ENCODE measurements around the gene CFAP221.
"Not testable (repeated sequence)": the region's sequence is repeated elsewhere in the genome, so short reads cannot be mapped to it uniquely, and the experiment has no call there.

CFAP221 gene

DNA sequence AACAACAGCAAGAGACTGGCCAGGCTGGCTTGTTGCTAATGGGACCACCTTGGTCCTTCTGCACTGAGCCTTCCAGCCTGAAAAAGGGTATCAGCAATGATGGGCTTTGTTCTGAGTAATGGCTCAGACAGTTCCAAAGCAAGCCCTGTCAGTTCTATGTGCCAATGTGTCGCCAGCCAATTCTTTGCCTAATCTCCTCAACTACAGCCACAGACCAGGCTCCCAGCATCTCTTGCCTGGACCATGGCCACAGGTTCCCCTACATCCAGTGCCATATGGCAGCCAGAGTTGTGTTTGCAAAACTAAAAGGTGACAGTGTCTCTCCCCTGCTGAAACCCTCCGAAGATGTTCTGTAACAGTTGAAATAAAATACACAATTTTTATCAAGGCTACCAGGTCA lies 73.2 kb downstream of the CFAP221 start:
- TF ChIP-seq CTCF (IDR thresholded peaks at IDR 0.05; ENCODE audit: low read depth, low read length, missing control alignments) = no peak
- no peak overlapping the region for H3K4me3 ChIP-seq (ENCODE audit: low read depth, low read length)
- no peak for DNase-seq (ENCODE audit: low read depth)
- in situ Hi-C loops (cut with HindIII; ENCODE audit: low sequenced_read_pairs) = no loop called here

DNA sequence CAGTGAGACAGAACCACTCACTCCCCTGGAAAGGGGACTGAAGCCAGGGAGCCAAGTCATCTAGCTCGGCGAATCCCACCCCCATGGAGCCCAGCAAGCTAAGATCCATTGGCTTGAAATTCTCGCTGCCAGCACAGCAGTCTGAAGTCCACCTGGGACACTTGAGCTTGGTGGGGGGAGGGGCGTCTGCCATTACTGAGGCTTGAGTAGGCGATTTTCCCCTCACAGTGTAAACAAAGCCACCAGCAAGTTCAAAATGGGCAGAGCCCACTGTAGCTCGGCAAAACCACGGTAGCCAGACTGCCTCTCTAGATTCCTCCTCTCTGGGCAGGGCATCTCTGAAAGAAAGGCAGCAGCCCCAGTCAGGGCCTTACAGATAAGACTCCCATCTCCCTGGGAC lies 74.5 kb downstream of the CFAP221 start:
- DNase-seq (ENCODE audit: low read depth); H3K4me3 ChIP-seq (ENCODE audit: low read depth, low read length); in situ Hi-C loops (cut with HindIII; ENCODE audit: low sequenced_read_pairs): not testable (repeated sequence)

DNA sequence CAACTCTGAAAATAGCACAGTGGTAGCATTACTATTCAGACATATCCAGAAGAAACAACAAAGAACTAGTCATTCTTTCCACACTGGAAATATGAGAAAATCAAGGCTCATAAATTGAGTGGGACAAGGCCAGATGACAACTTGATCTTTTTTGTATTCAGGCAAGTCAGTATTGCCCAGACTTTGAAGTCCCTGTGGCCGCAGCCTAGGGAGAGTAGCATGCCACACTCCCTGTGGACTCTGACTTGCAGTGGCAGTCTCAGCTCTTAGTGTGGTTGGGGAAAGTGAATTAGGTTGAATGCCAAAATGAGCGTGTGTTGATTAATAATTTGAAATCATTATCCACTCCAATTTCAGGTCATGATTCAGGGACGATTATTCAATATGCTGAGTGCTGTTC lies 81.0 kb downstream of the CFAP221 start:
- TF ChIP-seq CTCF (IDR thresholded peaks at IDR 0.05; ENCODE audit: low read depth, low read length, missing control alignments) = no peak
- in situ Hi-C loops (cut with HindIII; ENCODE audit: low sequenced_read_pairs) = no loop called here
- DNase-seq (ENCODE audit: low read depth) = no peak
- no peak overlapping the region for H3K4me3 ChIP-seq (ENCODE audit: low read depth, low read length)

- in situ Hi-C loops (cut with HindIII; ENCODE audit: low sequenced_read_pairs) = no loop called here
- TF ChIP-seq CTCF (IDR thresholded peaks at IDR 0.05; ENCODE audit: low read depth, low read length, missing control alignments) = no peak
- no peak overlapping the region for H3K4me3 ChIP-seq (ENCODE audit: low read depth, low read length)
- no peak for DNase-seq (ENCODE audit: low read depth)
These were observed 85.1 kb downstream of the CFAP221 start for GRCh38 chr2:119629323-119629825.

GRCh38 chr2:119630121-119630520 lies 85.9 kb downstream of the CFAP221 start:
- H3K4me3 ChIP-seq (ENCODE audit: low read depth, low read length) = no peak overlapping the region
- in situ Hi-C loops (cut with HindIII; ENCODE audit: low sequenced_read_pairs) = no loop called here
- no peak for TF ChIP-seq CTCF (IDR thresholded peaks at IDR 0.05; ENCODE audit: low read depth, low read length, missing control alignments)
- no peak for DNase-seq (ENCODE audit: low read depth)

DNA sequence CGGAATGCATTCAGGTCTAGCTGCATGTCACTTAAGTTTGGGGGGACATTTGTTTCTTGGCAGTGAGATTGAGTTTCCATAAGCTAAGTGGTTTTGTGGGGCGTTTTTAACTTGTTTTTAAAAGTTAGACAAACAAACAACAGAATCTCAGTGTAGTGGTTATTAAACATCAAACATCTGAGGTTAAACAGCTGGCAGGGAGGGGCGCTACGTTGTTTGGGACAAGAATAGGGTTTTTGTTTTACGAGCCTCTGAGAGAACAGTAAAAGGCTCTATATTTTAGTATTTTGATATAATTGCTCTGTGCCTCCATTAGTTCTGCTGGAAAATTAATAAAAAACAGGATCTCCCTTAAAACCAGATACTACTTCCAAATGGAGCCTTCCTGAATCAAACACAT lies 93.1 kb downstream of the CFAP221 start:
- in situ Hi-C loops (cut with HindIII; ENCODE audit: low sequenced_read_pairs) = no loop called here
- H3K4me3 ChIP-seq (ENCODE audit: low read depth, low read length) = no peak overlapping the region
- DNase-seq (ENCODE audit: low read depth) = no peak
- no peak for TF ChIP-seq CTCF (IDR thresholded peaks at IDR 0.05; ENCODE audit: low read depth, low read length, missing control alignments)

- in situ Hi-C loops (cut with HindIII; ENCODE audit: low sequenced_read_pairs) = no loop called here
- H3K4me3 ChIP-seq (ENCODE audit: low read depth, low read length) = no peak overlapping the region
- no peak for TF ChIP-seq CTCF (IDR thresholded peaks at IDR 0.05; ENCODE audit: low read depth, low read length, missing control alignments)
- no peak for DNase-seq (ENCODE audit: low read depth)
These were observed 94.0 kb downstream of the CFAP221 start for GRCh38 chr2:119638246-119638645.
